HG02973 (cell line): ENCODE measurements around the gene ASIC5.
A peak's percentile ranks its signal among the peaks of the same experiment; 100 is the strongest.
"Not testable (repeated sequence)": the region's sequence is repeated elsewhere in the genome, so short reads cannot be mapped to it uniquely, and the experiment has no call there.

Experiments used
- ATAC-seq: cut with Tn5 transposase; IDR thresholded peaks from one replicate; pipeline ENCODE4 v1.9.1; 2021; ENCODE audit warnings: moderate library complexity; ENCODE audit not compliant: unreplicated experiment

Gene ASIC5, protein sequence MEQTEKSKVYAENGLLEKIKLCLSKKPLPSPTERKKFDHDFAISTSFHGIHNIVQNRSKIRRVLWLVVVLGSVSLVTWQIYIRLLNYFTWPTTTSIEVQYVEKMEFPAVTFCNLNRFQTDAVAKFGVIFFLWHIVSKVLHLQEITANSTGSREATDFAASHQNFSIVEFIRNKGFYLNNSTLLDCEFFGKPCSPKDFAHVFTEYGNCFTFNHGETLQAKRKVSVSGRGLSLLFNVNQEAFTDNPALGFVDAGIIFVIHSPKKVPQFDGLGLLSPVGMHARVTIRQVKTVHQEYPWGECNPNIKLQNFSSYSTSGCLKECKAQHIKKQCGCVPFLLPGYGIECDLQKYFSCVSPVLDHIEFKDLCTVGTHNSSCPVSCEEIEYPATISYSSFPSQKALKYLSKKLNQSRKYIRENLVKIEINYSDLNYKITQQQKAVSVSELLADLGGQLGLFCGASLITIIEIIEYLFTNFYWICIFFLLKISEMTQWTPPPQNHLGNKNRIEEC

DNA sequence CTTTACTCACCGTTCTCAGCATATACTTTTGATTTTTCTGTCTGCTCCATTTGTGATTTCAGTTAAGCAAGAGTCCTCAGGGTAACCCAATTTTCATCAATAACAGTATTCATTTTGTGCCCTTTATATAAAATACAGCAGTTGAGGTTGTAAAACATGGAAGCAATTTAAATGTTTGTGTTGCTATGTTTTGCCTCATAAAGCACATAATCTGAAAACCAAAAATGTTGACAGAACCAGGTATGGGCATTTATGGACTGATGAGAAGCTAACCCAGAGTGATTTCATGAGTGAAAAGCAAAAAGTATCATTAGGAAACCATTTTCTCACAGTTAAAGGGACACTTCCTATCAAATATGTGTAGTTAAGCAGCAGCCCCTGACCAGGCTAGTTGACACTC lies at the start of gene ASIC5:
Gene ASIC5, minus strand, starts transcription at position 101 of the 400 bp plus-strand sequence. Its CDS starts 51 bp downstream, at position 50.
- no peak for ATAC-seq

DNA sequence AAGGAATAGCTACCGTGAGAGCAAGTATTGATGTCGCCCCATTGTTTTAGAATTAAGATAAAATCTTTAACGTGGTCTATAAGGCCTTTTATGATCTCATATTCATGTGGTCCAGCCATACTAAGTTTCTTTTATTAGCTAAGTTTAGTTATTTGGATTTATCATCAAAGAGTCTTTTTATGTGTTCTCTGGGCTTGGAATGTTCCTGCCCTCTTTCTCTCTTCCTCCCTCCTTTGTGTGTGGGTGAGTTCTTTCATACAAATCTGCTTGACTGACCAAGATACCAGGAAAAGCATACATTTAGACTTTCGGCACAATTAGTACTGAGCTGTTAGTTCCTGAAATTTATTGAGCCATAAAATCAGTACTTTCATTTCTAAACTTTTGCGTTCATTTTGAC lies 48.7 kb upstream of the ASIC5 start:
- ATAC-seq: no peak

DNA sequence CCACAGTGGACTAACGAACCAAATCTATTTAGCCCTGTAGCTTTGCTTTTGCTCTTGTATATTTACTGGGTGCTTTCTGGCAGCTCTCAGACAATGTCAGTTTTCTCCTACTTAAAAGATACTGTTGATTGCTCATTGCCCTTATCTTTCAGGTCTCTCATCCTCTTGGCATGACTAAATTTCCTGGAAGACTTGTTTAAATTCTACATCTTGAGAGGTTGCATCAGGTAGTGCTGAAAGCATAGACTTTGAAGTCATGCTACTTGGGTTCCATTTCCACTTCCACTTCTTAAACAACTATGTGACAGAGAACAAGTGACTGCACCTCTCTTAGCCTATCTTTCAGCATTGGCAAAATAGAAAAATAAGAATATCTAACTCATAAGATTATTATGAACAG lies 45.8 kb upstream of the ASIC5 start:
- no peak for ATAC-seq

DNA sequence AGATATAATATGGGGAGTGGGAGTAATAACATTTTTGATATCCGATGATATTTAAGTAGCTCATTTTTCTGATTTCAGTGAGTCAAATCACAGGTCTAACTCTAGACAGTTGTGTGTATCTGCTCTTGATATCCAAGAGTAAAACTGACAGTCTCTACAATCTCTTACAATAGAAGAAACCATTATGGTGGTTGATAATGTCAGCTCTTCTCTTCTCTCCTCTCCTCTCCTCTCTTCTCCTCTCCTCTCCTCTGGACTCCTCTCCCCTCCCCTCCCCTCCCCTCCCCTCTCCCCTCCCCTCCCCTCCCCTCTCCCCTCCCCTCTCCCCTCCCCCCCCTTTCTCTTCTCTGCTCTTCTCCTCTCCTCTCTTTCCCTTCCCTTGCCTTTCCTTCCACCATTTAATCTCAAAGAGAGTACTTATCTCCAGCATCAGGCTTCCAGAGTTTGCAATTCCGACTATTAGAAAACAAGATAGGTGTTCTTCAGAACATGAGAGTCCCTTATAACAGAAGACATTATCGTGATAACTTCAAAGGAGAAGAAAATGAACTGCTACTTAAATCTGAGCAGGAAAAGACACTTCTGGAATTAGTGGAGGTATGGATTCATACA lies 43.6 kb upstream of the ASIC5 start:
- no peak for ATAC-seq

DNA sequence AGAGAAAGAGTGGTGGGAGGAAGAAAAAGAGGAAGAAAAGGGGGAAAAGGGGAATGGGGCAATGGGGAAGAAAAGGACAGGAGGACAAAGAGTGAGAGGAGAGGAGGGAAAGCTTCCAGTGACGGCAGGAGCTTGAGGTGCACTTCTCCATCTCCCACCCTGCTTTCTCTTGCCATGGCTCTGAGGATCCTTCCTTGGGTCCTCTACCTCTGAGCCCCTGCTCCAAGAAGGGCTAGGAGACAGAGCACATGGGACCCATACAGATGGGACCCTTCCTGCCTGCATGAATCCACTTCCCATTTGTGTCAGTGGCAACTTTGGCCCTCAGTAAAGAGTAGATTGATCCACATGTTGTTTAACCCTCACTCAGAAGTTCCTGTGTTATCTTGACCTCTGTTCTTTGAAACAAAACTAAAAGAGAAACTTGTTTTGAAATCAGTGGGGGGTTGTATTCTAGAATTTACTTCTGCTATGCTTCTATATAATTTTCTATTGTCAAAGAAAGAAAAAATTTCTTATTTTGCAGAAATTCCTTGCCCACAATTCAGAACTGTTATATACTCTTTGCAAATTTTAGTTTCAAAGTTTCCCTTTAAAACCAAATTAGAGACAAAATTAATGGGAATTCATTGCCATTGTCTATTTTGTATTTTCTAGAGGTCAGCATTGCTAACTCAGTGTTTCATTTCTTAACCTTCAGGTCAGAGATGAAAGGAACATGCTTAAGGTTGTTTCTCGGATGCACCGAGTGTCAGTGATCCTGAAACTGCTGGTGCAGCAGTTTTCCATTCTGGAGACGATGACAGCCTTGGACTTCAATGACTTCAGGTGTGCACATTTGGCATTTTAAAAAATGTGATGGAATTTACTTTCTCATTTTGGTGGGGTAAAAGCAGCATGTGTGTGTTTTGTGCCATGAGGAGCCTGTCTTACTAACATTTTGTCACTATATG lies 42.4 kb upstream of the ASIC5 start:
- ATAC-seq: peak; percentile 74

DNA sequence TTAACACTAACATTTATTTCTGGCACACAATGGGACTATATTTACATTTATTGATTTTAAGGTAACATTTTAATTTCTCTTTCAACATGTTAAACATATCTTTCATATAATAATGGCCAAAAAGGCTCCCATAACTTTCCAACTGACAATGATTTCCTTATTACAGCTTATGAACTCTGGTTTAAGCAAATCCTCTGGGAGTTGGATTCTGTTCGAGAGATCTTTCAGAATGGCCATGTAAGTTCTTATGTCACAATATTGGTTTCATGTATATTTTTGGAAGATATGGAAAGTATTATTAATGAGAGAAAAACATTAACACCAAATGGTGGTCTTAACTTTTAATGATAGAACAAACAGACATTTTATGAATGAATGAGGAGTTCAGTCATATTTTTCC lies 41.5 kb upstream of the ASIC5 start:
- ATAC-seq: no peak

DNA sequence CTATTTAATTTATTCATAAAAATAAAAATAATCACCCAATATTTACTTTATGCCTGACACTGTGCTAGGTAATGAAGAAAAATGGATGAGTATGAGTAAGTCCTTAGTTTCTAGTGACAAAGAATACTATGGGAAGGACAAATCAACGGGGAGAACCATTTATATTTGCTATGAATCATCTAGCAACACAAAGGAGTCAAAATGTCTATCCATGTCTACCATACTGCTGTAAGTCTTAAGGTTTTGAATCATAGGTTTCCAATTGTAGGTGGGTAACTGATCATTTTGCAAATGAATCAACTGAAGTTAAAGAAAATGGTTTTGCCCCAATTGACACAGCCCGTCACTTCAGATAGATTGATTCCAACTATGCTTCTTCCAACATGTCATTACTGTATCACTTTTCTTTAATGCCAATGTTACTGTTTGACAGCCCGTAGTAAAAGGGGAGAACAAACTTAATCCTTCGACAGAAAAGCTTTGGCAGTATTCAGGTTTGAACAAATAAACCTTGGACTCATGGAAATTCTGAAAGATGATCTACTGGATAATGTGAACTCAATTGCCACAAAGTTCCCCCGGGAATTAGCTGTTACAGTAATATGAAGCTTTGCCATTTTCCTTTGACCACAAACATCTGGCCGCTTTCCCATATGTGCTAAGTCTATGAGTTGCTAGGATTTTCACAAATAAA lies 40.6 kb upstream of the ASIC5 start:
- ATAC-seq: no peak

DNA sequence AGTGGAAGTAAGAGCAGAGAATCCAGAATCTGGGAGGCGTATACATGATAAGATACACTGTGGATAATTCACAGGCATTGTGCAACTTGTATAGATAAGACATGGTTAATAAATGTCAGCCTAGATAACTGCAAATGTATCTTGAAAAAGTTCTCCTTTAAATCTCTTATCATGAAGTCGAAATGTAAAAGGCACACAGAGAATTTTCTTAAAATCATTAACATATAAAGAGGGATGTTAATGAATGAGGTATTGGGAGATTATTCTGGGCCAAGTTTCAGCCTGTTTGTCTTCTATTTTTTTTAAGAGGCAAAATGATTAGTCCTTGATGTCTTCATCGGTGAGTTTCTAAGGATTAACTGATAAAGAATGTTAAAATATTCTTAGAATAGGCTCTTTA lies 38.3 kb upstream of the ASIC5 start:
- no peak for ATAC-seq

DNA sequence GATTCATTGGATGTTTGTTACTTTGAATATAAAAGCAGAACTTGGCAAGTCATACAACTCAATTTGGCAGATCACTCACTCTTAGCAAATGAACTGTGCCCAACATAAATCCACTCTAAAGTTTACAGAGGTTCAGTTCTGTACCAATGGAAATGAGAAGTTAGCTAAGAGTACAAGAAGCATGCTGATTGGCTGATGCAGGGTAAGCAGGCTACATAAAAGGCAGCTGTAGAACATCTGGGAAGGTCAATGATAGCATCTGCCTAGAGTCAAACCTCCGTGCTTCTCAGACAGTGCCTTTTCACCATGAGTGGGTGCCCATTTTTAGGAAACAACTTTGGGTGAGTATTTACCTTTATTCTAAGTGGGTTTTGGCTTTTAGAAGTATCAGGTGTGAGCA lies 37.4 kb upstream of the ASIC5 start, which contains the start of gene TDO2:
Gene TDO2, plus strand, starts transcription at position 244 of the 400 bp plus-strand sequence. Its CDS starts 63 bp downstream, at position 307.
- no peak for ATAC-seq

DNA sequence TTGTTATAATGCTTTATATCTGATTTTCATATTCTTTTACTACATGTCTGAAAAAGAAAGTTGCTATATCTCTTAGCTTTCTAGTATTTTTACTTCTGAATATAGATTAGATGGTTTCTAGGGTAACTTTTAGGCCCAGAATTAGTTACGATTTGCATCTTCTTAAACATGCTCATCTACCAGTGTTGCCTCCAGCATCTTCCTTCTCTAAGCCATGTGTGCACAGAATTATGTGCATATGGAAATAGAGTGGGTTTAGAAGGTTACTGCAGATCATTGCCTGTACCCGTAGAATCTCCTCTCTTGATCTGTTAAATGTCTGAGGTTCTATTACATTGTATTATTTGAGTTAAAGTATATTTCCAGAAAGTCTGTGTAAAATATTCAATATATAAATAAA lies 34.9 kb upstream of the ASIC5 start:
- ATAC-seq: no peak

DNA sequence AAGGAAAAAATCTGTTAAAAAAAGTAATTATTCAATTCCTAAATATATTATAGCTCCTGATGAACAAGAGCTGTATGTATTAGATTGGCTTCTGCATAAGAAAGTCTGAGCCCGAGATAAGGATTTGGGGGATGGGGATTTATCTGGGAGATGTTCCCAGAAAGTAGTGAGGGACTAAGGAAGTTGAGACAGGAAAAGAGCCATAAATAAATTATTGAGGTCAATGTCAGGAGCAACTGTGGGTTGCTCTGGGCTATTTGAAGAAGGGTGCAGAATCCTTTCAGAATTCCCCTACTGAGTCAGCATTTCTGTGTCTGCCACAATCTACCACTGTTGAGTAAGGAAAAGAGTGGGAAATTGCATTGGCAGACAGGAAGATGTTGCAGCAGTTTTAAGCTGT lies 34.3 kb upstream of the ASIC5 start:
- ATAC-seq: no peak

DNA sequence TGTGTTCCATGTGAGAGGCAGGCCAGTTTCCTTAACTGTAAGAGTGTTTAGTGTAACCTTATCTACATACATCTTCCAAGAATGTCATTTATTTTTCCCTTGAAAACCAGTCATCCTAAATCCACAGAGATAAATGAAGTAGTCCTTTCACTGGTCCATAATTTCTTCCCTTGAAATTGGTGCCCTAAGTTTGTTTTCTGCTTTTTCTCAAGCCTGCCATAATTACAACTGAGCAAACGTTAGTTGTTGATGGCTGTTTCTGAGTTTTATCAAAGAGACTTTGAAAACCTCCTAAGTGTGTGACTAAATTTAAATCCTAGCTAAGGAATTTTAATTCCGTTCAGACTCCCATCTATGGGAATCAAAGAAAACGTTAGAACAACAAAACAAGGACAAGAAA lies 33.8 kb upstream of the ASIC5 start:
- no peak for ATAC-seq

DNA sequence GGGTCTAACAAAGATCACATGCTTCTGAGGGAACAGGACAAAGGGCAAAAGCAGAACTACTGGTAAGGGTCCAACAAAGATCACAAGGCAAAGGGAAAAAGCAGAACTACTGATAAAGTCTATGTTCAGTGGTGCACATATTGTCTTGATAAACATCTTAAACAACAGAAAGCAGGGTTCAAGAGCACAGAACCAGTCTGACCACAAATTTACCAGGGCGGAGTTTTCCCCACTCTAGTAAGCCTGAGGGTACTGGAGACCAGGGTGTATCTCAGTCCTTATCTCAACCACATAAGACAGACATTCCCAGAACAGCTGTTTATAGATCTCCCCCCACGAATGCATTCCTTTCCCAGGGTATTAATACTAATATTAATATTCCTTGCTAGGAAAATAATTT lies 32.3 kb upstream of the ASIC5 start:
- not testable (repeated sequence) for ATAC-seq

DNA sequence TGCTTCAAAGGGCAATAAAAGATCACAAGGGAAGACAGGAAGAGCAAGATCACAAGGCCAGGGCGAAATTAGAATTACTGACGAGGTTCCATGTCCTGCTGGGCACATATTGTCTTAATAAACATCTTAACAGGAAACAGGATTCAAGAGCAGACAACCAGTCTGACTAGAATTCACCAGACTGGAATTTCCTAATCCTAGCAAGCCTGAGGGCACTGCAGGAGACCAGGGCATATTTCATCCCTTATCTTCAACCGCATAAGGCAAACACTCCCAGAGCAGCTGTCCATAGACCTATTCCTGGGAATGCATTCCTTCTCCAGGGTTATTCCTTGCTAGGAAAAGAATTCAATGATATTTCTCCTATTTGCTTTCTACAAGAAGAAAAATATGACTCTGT lies 25.0 kb upstream of the ASIC5 start:
- ATAC-seq: no peak

DNA sequence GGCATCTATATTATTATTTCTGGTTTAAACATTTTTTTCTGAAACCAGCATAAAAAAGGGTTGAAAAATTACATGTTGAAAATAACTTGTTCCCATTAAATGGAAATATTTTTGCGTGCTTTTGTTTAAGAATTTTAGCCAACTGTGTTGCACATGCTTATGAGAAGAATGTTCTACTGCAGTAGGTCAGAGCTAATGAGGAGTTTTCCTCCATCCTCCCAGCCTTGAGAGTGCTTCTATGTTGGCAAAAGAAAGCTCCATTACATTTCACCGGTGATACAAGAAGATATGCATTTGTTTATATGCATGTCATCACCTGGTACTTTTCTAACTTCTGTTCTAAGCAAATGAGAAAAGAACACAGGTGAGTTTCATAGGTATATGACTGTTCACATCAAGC lies 23.9 kb upstream of the ASIC5 start:
- no peak for ATAC-seq

DNA sequence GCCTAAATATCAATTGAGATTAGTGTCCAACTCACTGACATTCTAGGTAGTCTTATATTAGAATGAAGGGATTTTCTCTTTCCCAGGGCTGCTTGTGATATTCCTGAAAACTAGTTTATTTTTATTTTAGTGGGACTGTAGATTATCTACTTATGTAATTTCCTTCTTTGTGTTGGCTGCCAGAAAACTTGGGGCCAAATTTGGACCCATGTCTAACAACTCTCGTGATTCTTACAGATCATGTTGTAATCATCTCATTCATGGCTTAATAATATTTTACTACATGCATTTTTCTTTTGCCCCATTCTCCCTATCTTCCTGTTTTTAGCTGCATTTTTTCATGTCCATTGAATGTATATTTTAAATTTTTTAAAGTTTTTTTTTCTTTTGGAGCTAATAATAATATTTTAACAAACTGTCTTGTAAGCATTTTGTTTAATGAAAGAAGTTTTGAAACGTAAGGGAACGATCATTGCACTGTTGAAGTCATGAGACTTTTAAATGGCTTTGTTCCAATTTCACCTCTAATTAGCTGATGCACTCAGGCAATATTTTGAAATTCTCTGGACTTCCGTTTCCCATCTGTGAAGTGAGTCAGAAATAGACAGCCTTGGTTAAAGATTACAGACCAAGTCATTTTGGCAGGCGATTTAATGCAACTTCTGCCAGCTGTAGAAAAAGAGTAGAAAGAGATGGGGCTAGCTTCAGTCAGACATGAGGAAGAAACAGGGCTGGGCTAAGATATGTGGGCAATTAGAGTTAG lies 23.1 kb upstream of the ASIC5 start:
- peak; percentile 91 for ATAC-seq

DNA sequence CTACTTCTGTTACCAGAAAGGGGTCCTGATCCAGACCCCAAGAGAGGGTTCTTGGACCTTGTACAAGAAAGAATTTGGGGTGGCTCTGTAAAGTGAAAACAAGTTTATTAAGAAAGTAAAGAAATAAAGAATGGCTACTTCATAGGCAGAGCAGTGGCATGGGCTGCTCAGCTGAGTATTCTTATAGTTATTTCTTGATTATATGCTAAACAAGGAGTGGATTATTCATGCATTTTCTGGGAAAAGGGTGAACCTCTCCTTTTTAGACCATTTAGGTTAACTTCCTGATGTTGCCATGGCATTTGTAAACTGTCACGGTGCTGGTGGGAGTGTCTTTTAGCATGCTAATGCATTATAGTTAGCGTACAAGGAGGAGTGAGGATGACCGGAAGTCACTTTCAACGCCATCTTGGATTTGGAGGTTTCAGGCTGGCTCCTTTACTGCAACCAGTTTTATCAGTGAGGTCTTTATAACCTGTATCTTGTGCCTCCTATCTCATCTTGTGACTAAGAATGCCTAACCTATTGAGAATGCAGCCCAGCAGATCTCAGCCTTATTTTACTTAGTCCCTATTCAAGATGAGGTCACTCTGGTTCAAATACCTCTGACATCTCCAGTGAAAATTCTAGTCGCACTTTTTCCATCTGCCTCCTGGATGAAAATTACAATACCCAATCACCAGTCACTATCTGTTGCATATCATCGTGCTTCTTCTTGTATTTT lies 21.9 kb upstream of the ASIC5 start:
- no peak for ATAC-seq

DNA sequence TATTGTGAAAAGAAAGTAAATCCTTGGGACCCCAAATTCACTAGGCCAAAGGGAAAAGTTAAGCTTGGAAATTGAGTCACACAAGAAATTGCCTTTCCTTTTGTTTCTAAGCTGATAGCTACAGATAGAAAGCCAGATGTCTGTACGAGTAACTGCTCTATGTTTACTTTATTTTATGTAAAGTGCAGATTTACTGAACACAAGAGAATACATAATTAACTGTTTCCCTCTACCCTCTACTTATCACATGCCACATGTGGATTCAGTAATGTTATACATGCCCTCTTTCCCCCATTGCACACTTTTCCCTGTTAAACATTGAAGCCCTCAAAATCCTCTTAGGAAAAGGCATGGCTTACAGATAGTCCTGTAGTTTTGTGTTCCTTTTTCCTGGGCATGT lies 21.0 kb upstream of the ASIC5 start:
- ATAC-seq: no peak

DNA sequence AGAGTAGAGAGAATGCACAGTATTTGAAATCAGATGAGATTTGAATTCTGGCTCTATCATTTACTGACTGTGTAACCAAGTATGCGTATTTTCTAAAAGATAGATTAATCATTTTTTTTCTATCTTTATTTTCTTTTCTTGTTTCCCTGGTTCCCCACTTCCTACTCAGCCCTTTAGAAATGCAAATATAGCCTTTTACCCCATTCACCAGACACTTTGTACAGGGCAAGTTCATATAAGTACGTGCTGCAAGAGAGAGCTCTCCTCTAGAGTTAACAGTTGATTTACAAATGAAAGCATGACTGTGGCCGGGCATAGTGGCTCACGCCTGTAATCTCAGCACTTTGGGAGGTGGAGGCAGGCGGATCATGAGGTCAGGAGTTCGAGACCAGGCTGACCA lies 19.6 kb upstream of the ASIC5 start:
- no peak for ATAC-seq
